Peyer's patch (tissue), 4 donors: ENCODE measurements around the gene NOL3. TPM values are rescaled to one million over a fixed set of nuclear protein-coding genes. Genes with fewer than 3 reads are reported as not detected.

Source experiments
- DNase-seq, 3 donors: peaks; one replicate each; pipeline ENCODE4 v3.0.0-alpha.2; 2017 to 2019
- H3K27ac ChIP-seq, 4 donors: fragments of 200-600 bp; sonication (generic); one replicate each; pipeline ENCODE4 v1.5.1; 2016 to 2019
- H3K27me3 ChIP-seq, 2 donors: fragments of 200-600 bp; sonication (generic); one replicate each; pipeline ENCODE4 v1.5.1; 2019
- H3K36me3 ChIP-seq, 3 donors: fragments of 200-600 bp; sonication (generic); one replicate each; pipeline ENCODE4 v1.5.1; 2016 to 2019
- H3K4me1 ChIP-seq, 4 donors: fragments of 200-600 bp; sonication (generic); one replicate each; pipeline ENCODE4 v1.5.1; 2016 to 2019
- H3K4me3 ChIP-seq, 4 donors: fragments of 200-600 bp; sonication (generic); 1 replicate in 3 of 4; 2 replicates in 1 of 4; pipeline ENCODE4 v1.5.1; 2016 to 2019; ENCODE audit warnings: mild to moderate bottlenecking in 1 of 4
- H3K9me3 ChIP-seq, 4 donors: fragments of 200-600 bp; sonication (generic); one replicate each; pipeline ENCODE4 v1.5.1; 2016 to 2019; ENCODE audit warnings: mild to moderate bottlenecking in 1 of 4
- CTCF ChIP-seq, 6 experiments: fragments of 450-650 bp in 4 of 6; fragments of 200-600 bp in 2 of 6; sonication (generic) in 1 of 6; IDR thresholded peaks; one replicate each; pipeline ENCODE4 v1.5.1; 2017 to 2019; ENCODE audit warnings: antibody characterized with exemption in 6 of 6, mild to moderate bottlenecking in 3 of 6, moderate library complexity in 1 of 6
- POLR2A ChIP-seq, 2 donors: fragments of 450-650 bp; IDR thresholded peaks; one replicate each; pipeline ENCODE4 v1.5.1; 2017; ENCODE audit warnings: antibody characterized with exemption in 2 of 2, mild to moderate bottlenecking in 2 of 2, moderate library complexity in 2 of 2
- total RNA-seq, 4 donors: library from RNA; depleted of rRNA; stranded (reverse); fragments of >200 nt; gene quantifications; one replicate each; pipeline ENCODE4 v1.1.0, GENCODE V29; 2016

The NOL3 gene
- total RNA-seq, 4 donors from 2014 or later = 24.4 to 65.2 (median 34.1) TPM

- TF ChIP-seq CTCF (IDR thresholded peaks at IDR 0.05) (no peak), POLR2A (IDR thresholded peaks at IDR 0.05) (no peak)
- peaks cover 12 to 54% (median 37%) of the 10 kb centered on the region in 4 donors for H3K4me1 ChIP-seq
- peaks cover 0 to 3% of the 10 kb centered on the region in 2 donors for H3K27me3 ChIP-seq
- H3K4me3 ChIP-seq = no peak overlapping the region
- no peaks in the 10 kb centered on the region for H3K9me3 ChIP-seq
- peak overlapping the region in 1 of 4 donors; percentile 52 for H3K27ac ChIP-seq
- H3K36me3 ChIP-seq = no peaks in the 10 kb centered on the region
- no peak for DNase-seq
Measured at GRCh38 chr16:67169011-67169451, 1.3 kb upstream of the NOL3 start.

- no peaks in the 10 kb centered on the region for H3K36me3 ChIP-seq
- peak overlapping the region; percentile 52 to 87 (median 74) for H3K27ac ChIP-seq
- no peaks in the 10 kb centered on the region for H3K27me3 ChIP-seq
- TF ChIP-seq CTCF (IDR thresholded peaks at IDR 0.05) (peak in 4 of 6 experiments; percentile 17 to 47 (median 25)), POLR2A (IDR thresholded peaks at IDR 0.05) (no peak)
- peak overlapping the region; percentile 27 to 60 (median 45) for H3K4me3 ChIP-seq
- H3K4me1 ChIP-seq = peaks cover 10 to 53% (median 36%) of the 10 kb centered on the region in 4 donors
- H3K9me3 ChIP-seq = no peaks in the 10 kb centered on the region
- DNase-seq = no peak
Measured at GRCh38 chr16:67169642-67170167, 633 bp upstream of the NOL3 start.

GRCh38 chr16:67170949-67171649 lies 761 bp downstream of the NOL3 start:
- peak overlapping the region; percentile 52 to 87 (median 74) for H3K27ac ChIP-seq
- TF ChIP-seq POLR2A (IDR thresholded peaks at IDR 0.05) (no peak), CTCF (IDR thresholded peaks at IDR 0.05) (no peak)
- H3K4me3 ChIP-seq = peak overlapping the region; percentile 27 to 60 (median 45)
- H3K4me1 ChIP-seq = peaks cover 5 to 45% (median 29%) of the 10 kb centered on the region in 4 donors
- H3K9me3 ChIP-seq = no peaks in the 10 kb centered on the region
- no peak for DNase-seq
- no peaks in the 10 kb centered on the region for H3K36me3 ChIP-seq
- H3K27me3 ChIP-seq = no peaks in the 10 kb centered on the region

GRCh38 chr16:67173323-67173722 lies 3.0 kb downstream of the NOL3 start:
- TF ChIP-seq CTCF (IDR thresholded peaks at IDR 0.05) = no peak
- no peaks in the 10 kb centered on the region for H3K9me3 ChIP-seq
- no peak for DNase-seq
- H3K27me3 ChIP-seq = no peaks in the 10 kb centered on the region
- no peaks in the 10 kb centered on the region for H3K36me3 ChIP-seq
- H3K4me3 ChIP-seq = peak overlapping the region in 3 of 4 donors; percentile 34 to 56 (median 51)
- peak overlapping the region; percentile 64 to 96 (median 86) for H3K27ac ChIP-seq
- H3K4me1 ChIP-seq = peaks cover 8 to 54% (median 32%) of the 10 kb centered on the region in 4 donors

- Histone ChIP-seq H3K27me3 (no peaks in the 10 kb centered on the region), H3K4me3 (peak overlapping the region; percentile 34 to 56 (median 52)), H3K27ac (peak overlapping the region; percentile 64 to 96 (median 86)), H3K4me1 (peaks cover 8 to 58% (median 36%) of the 10 kb centered on the region in 4 donors), H3K36me3 (no peaks in the 10 kb centered on the region), H3K9me3 (no peaks in the 10 kb centered on the region)
- TF ChIP-seq CTCF (IDR thresholded peaks at IDR 0.05) = peak in 3 of 6 experiments; percentile 41 to 55 (median 46)
- peak; percentile 84 to 89 for TF ChIP-seq POLR2A (IDR thresholded peaks at IDR 0.05)
- DNase-seq = peak; percentile 62 to 95 (median 94)
Measured at GRCh38 chr16:67173808-67174705, 3.7 kb downstream of the NOL3 start.
